Measurements from ENCODE around the gene MASP2. TPM values are rescaled to one million over a fixed set of nuclear protein-coding genes. Genes with fewer than 3 reads are reported as not detected.
A peak's percentile ranks its signal among the peaks of the same experiment; 100 is the strongest.
"Not testable (repeated sequence)": the region's sequence is repeated elsewhere in the genome, so short reads cannot be mapped to it uniquely, and the experiment has no call there.

The MASP2 gene
- total RNA-seq, 1 donor from 2014 or later: not detected

DNA sequence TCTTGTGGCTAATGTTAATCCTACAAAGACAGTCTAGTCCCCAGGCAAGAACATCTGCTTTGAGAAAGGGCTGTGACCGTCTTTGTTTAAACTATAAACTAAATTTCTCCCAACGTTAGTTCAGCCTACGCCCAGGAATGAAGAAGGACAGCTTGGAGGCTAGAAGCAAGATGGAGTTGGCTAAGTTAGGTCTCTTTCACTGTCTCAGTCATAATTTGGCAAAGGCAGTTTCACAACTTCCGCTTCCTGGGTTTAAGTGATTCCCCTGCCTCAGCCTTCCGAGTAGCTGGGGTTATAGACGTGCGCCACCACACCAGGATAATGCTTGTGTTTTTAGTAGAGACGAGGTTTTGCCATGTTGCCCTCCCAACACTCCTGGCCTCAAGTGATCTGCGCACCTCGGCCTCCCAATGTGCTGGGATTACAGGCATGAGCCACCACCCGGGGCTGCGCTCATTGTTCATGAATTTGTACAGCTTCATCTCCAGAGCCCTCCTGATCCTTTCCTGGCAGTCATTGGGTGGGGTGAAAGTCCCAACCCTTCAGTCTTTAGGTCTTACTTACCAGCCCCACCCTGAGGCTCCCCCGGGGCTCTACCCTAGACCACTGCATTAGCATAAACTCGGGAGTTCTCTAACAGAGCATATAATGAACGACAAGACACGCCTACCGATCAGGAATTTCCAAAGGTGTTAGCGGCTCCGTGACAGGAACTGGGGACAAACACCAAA lies 4.9 kb upstream of the MASP2 start:
- no peaks in the 10 kb centered on the region for H3K27me3 ChIP-seq
- no peaks in the 10 kb centered on the region for H3K4me1 ChIP-seq
- intact Hi-C loops (cut with DNase I): no loop called here
- no peak overlapping the region for H3K27ac ChIP-seq
- ATAC-seq: no peak
- H3K4me3 ChIP-seq: no peak overlapping the region
- DNase-seq: peak; percentile 33
- TF ChIP-seq CTCF (IDR thresholded peaks at IDR 0.05): no peak
- H3K9me3 ChIP-seq: no peaks in the 10 kb centered on the region
- H3K36me3 ChIP-seq: peaks cover 19% of the 10 kb centered on the region

GRCh38 chr1:11051121-11051520 lies 4.1 kb upstream of the MASP2 start:
- H3K27me3 ChIP-seq; H3K27ac ChIP-seq; DNase-seq; H3K9me3 ChIP-seq; intact Hi-C loops (cut with DNase I); ATAC-seq; H3K4me1 ChIP-seq; H3K4me3 ChIP-seq: not testable (repeated sequence)
- H3K36me3 ChIP-seq: peaks cover 11% of the 10 kb centered on the region

DNA sequence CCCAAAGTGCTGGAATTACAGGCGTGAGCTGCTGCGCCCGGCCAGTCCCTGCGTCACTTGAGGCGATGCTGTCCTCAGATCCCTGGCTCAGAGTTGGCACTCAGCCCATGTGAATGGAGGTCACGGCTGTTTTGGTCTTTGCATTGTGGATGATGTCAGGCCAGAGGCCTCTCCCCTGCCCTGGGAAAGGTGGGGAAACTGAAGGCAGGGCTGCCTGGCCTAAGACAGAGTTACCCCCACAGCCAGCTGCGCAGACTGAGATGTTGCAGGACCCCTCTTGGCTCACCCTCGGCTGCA lies 821 bp downstream of the MASP2 start:
- DNase-seq (peak; percentile 47), ATAC-seq (no peak)
- Histone ChIP-seq H3K4me3 (no peak overlapping the region), H3K4me1 (no peaks in the 10 kb centered on the region), H3K27ac (no peak overlapping the region), H3K27me3 (no peaks in the 10 kb centered on the region), H3K36me3 (no peaks in the 10 kb centered on the region), H3K9me3 (no peaks in the 10 kb centered on the region)
- intact Hi-C loops (cut with DNase I): no loop called here
- no peak for TF ChIP-seq CTCF (IDR thresholded peaks at IDR 0.05)

DNA sequence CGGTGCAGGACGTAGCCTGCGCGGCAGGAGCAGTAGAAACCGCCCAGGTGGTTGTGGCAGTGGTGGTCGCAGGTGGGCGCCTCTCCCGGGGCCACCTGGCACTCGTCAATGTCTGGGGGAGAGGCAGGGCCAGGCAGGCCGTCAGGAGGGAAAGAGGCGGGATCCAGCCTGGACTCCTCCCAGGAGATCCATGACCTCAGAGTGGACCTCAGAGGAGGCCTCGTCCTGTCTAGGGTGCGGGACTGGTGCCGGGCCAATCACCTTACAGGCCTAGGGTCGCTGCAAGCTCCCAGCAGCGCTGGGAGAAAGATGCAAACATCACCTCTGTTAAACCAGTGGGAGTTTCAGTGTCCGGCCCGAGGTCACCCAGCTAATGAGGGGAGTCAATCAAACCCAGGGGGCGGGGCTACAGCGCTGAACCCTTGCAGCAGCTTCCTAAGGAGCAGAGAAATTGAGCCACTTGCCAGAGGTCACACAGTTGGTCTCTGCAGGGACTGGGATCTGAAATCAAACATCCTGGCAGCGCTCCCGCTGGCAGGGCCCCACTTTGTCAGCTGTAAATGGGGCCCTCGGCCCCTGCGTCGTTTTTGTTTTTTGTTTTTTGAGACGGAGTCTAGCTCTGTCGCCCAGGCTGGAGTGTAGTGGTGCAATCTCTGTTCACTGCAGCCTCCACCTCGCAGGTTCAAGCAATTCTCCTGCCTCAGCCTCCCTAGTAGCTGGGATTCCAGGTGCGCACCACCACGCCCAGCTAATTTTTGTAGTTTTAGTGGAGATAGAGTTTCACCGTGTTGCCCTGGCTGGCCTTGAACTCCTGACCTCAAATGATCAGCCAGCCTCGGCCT lies 1.4 kb downstream of the MASP2 start:
- no peaks in the 10 kb centered on the region for H3K4me1 ChIP-seq
- no peaks in the 10 kb centered on the region for H3K27me3 ChIP-seq
- no peak overlapping the region for H3K4me3 ChIP-seq
- no peaks in the 10 kb centered on the region for H3K9me3 ChIP-seq
- H3K36me3 ChIP-seq: no peaks in the 10 kb centered on the region
- no peak for TF ChIP-seq CTCF (IDR thresholded peaks at IDR 0.05)
- DNase-seq (peak; percentile 63), ATAC-seq (peak; percentile 8)
- intact Hi-C loops (cut with DNase I): no loop called here
- H3K27ac ChIP-seq: no peak overlapping the region

- Histone ChIP-seq H3K27ac (no peak overlapping the region), H3K4me3 (no peak overlapping the region), H3K36me3 (no peaks in the 10 kb centered on the region), H3K4me1 (no peaks in the 10 kb centered on the region), H3K9me3 (no peaks in the 10 kb centered on the region), H3K27me3 (no peaks in the 10 kb centered on the region)
- no peak for TF ChIP-seq CTCF (IDR thresholded peaks at IDR 0.05)
- peak; percentile 7 for ATAC-seq
- no peak for DNase-seq
- intact Hi-C loops (cut with DNase I): no loop called here
Measured at GRCh38 chr1:11044849-11045427, 2.1 kb downstream of the MASP2 start.
